CD4-positive, alpha-beta T cell treated with Interleukin-17A for 1 hour (primary cell): Measurements from ENCODE around the gene RNASEL.
"Not testable (repeated sequence)": the region's sequence is repeated elsewhere in the genome, so short reads cannot be mapped to it uniquely, and the experiment has no call there.

Source experiments
- DNase-seq: peaks from one replicate; pipeline ENCODE4 v3.0.0-alpha.2; 2020

The RNASEL gene

GRCh38 chr1:182560392-182560984 is 28.6 kb downstream of the RNASEL start:
- DNase-seq: no peak

GRCh38 chr1:182556279-182556678 is 32.8 kb downstream of the RNASEL start:
- DNase-seq: no peak

DNA sequence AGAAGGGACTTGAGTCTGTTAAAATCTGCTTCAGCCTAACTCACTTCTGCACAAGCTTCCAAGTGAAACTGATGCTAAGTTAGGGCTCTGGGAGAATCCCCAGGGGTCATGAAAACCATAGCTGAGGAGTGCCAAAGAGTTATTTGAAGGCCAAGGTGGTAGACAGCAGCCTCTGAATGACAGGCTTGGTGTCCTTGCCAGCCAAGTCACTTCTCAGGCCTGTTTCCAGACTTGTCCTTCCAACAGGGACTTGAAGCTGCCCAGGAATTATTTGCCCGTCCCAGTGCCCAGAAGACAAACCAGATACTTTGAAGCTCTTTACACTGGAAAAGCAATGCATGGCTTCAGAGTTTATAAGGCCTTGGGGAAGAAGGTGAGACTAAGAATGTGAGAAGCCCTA is 33.6 kb downstream of the RNASEL start:
- DNase-seq: no peak

DNA sequence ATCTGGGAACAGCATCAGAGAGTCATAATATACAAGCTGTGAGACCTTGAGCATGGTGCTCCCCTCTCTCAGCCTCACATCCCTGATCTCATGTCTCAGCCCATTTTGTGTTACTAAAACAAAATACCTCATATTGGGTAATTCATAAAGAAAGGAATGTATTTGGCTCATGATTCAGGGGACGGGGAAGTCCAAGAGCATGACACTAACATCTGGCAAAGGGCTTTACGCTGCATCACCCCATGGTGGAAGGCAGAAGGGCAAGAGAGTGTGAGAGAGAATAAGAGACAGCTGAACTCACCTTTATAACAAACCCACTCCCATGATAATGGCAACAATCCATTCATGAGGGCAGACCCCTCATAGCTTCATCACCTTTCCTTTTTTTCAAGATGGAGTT is 36.5 kb downstream of the RNASEL start:
- no peak for DNase-seq

GRCh38 chr1:182549811-182550210 is 39.2 kb downstream of the RNASEL start:
- no peak for DNase-seq

- DNase-seq: no peak
These were observed 39.7 kb downstream of the RNASEL start for GRCh38 chr1:182549346-182549745.

DNA sequence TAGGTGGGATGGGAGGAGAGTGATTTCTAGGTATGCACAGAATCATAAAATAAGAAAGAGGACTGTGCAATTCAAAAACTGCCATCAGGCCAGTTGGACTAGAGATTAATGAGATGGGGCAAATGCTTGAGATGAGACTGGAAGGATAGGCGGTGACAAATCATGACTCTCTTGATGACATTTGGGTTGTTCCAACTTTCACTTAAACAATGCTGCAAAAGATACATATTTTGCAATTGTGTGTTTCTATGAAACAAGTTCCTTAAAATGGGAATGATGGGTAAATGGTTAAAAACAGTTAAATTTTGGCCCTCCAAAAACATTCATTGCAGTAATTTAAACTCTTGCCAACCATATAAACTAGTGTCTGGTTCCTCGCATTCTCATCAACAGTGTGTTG is 55.2 kb downstream of the RNASEL start:
- no peak for DNase-seq

GRCh38 chr1:182528206-182528605 is 60.9 kb downstream of the RNASEL start:
- not testable (repeated sequence) for DNase-seq

- DNase-seq: no peak
These were observed 61.4 kb downstream of the RNASEL start for GRCh38 chr1:182527680-182528079.

DNA sequence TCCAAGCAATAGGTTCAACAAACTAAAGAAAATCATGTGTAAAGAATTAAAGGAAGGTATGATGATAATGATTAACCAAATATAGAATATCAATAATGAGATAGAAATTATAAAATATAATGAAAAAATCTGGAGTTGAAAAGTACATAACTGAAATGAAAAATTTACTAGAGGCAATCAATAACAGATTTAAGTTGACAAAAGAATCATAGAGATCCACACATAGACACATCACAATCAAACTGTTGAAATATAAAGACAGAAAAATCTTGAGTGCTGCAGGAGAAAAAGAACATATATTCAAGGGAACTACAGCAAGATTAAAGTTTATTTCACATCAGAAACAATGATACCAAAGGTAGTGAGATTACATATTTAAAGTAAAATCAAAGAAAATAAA is 63.7 kb downstream of the RNASEL start:
- no peak for DNase-seq
